Neural cell (in vitro differentiated cells): ENCODE results near the gene TBCK. TPM values are rescaled to one million over a fixed set of nuclear protein-coding genes. Genes with fewer than 3 reads are reported as not detected.

ENCODE experiments used
- H2AFZ ChIP-seq: fragments of 200-600, 300-800 bp; sonication (generic), shearing (Covaris generic); 2 replicates; pipeline ENCODE4 v1.6.0; 2014; ENCODE audit warnings: low read depth, mild to moderate bottlenecking, antibody characterized with exemption, low read length, moderate library complexity
- H3F3A ChIP-seq: fragments of 200-600 bp; shearing (Covaris generic); 2 replicates; pipeline ENCODE4 v1.6.1; 2016; ENCODE audit warnings: mild to moderate bottlenecking, moderate library complexity, mixed read lengths, antibody characterized with exemption, low read length; ENCODE audit not compliant: insufficient read depth, poor library complexity, severe bottlenecking
- H3K27ac ChIP-seq: fragments of 200-600, 300-800 bp; sonication (generic), shearing (Covaris generic); 2 replicates; pipeline ENCODE4 v1.5.1; 2014; ENCODE audit warnings: mild to moderate bottlenecking, low read length, moderate library complexity
- H3K27me3 ChIP-seq: fragments of 300-800, 200-600 bp; sonication (generic), shearing (Covaris generic); 2 replicates; pipeline ENCODE4 v1.6.0; 2014; ENCODE audit warnings: mild to moderate bottlenecking, low read depth, low read length, moderate library complexity; ENCODE audit not compliant: insufficient read depth
- H3K36me3 ChIP-seq: fragments of 300-800, 200-600 bp; sonication (generic), shearing (Covaris generic); 2 replicates; pipeline ENCODE4 v1.5.1; 2014; ENCODE audit warnings: mild to moderate bottlenecking, antibody characterized with exemption, low read length, moderate library complexity; ENCODE audit not compliant: insufficient read depth
- H3K4me2 ChIP-seq: fragments of 300-800, 200-600 bp; sonication (generic), shearing (Covaris generic); 2 replicates; pipeline ENCODE4 v1.6.0; 2014; ENCODE audit warnings: mild to moderate bottlenecking, low read length
- H3K4me3 ChIP-seq: fragments of 300-800, 200-600 bp; sonication (generic), shearing (Covaris generic); 2 replicates; pipeline ENCODE4 v1.5.1; 2014; ENCODE audit warnings: mild to moderate bottlenecking, low read length, moderate library complexity
- H3K79me2 ChIP-seq: fragments of 200-600 bp; shearing (Covaris generic); replicated peaks from 2 replicates; pipeline ENCODE4 v1.6.0; 2014; ENCODE audit warnings: mild to moderate bottlenecking, low read length, moderate library complexity; ENCODE audit not compliant: insufficient read depth
- H3K9ac ChIP-seq: fragments of 300-800, 200-600 bp; sonication (generic), shearing (Covaris generic); 2 replicates; pipeline ENCODE4 v1.6.1; 2016; ENCODE audit warnings: mild to moderate bottlenecking, low read length, mixed read lengths
- H3K9me2 ChIP-seq: fragments of 200-600 bp; shearing (Covaris generic); 2 replicates; pipeline ENCODE4 v1.6.1; 2016; ENCODE audit warnings: mild to moderate bottlenecking, low read length, mixed read lengths; ENCODE audit not compliant: insufficient read depth
- H3K9me3 ChIP-seq: fragments of 200-600, 300-800 bp; sonication (generic), shearing (Covaris generic); 2 replicates; pipeline ENCODE4 v1.6.1; 2016; ENCODE audit warnings: mild to moderate bottlenecking, mixed run types, low read length, moderate library complexity, mixed read lengths
- H4K20me1 ChIP-seq: fragments of 200-600 bp; shearing (Covaris generic); 2 replicates; pipeline ENCODE4 v1.6.1; 2016; ENCODE audit warnings: mild to moderate bottlenecking, mixed run types; ENCODE audit not compliant: insufficient read depth
- EP300 ChIP-seq: fragments of 450-650 bp; conservative IDR thresholded peaks from 2 replicates; pipeline ENCODE4 v1.6.1; 2014; ENCODE audit warnings: antibody characterized with exemption, mild to moderate bottlenecking, moderate library complexity; ENCODE audit not compliant: poor library complexity, severe bottlenecking
- EZH2 ChIP-seq: fragments of 200-600, 300-800 bp; shearing (Covaris generic), sonication (generic); IDR thresholded peaks from 2 replicates; pipeline ENCODE4 v1.6.1; 2014; ENCODE audit warnings: antibody characterized with exemption, low read length, borderline replicate concordance, mild to moderate bottlenecking; ENCODE audit not compliant: insufficient read depth, poor library complexity, severe bottlenecking
- MXI1 ChIP-seq: fragments of 450-650 bp; conservative IDR thresholded peaks from 2 replicates; pipeline ENCODE4 v1.6.1; 2014; ENCODE audit warnings: antibody characterized with exemption, mild to moderate bottlenecking; ENCODE audit not compliant: poor library complexity, severe bottlenecking
- POLR2AphosphoS5 ChIP-seq: IDR thresholded peaks from 2 replicates; pipeline ENCODE4 v1.6.1; 2012
- RAD21 ChIP-seq: fragments of 450-650 bp; conservative IDR thresholded peaks from 2 replicates; pipeline ENCODE4 v1.6.1; 2014; ENCODE audit warnings: antibody characterized with exemption, mild to moderate bottlenecking, moderate library complexity
- SMC3 ChIP-seq: fragments of 450-650 bp; conservative IDR thresholded peaks from 2 replicates; pipeline ENCODE4 v1.6.1; 2014; ENCODE audit warnings: antibody characterized with exemption, mild to moderate bottlenecking, moderate library complexity; ENCODE audit not compliant: poor library complexity
- TAF1 ChIP-seq: IDR thresholded peaks from 2 replicates; pipeline ENCODE4 v1.6.1; 2012; ENCODE audit warnings: low read depth
- polyA plus RNA-seq: library from polyadenylated mRNA; depleted of rRNA; stranded (reverse); fragments of >200 nt; gene quantifications from 2 replicates; pipeline ENCODE4 v1.2.3, GENCODE V29; 2014
- TF ChIP-seq, protein P1 (sequence below): IDR thresholded peaks from 2 replicates; pipeline ENCODE4 v1.6.1; 2012; ENCODE audit warnings: borderline replicate concordance
- TF ChIP-seq, protein P2 (sequence below): fragments of 450-650 bp; IDR thresholded peaks from 2 replicates; pipeline ENCODE4 v1.5.1; 2014; ENCODE audit warnings: antibody characterized with exemption, mild to moderate bottlenecking, moderate library complexity; ENCODE audit not compliant: poor library complexity, severe bottlenecking

TBCK gene
- polyA plus RNA-seq, 1 donor from 2014 or later: 55.0 TPM

DNA sequence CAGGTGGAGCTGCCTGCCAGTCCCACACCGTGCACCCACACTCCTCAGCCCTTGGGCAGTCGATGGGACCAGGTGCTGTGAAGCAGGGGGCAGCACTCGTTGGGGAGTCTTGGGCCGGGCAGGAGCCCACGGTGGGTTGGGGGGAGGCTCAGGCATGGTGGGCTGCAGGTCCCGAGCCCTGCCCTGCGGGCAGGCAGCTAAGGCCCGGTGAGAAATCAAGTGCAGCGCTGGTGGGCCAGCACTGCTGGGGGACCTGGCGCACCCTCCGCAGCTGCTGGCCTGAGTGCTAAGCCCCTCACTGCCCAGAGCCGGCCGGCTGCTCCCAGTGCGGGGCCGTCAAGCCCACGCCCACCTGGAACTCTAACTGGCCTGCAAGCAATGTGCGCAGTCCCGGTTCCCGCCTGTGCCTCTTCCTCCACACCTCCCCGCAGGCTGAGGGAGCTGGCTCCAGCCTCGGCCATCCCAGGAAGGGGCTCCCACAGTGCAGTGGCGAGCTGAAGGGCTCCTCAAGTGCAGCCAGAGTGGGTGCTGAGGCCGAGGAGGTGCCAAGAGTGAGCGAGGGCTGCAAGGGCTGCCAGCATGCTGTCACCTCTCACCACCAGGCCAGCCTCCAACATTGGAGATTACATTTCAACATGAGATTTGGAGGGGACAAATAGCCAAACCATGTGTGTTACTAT lies 223.5 kb downstream of the TBCK start:
- Histone ChIP-seq H3K79me2 (no peaks in the 10 kb centered on the region), H3K9me2 (no peaks in the 10 kb centered on the region), H3F3A (no peaks in the 10 kb centered on the region), H2AFZ (no peak overlapping the region), H3K27ac (no peak overlapping the region), H4K20me1 (no peaks in the 10 kb centered on the region), H3K9me3 (peaks cover 10% of the 10 kb centered on the region), H3K27me3 (no peaks in the 10 kb centered on the region), H3K36me3 (peaks cover 12% of the 10 kb centered on the region), H3K4me3 (no peak overlapping the region), H3K4me2 (no peak overlapping the region), H3K9ac (no peak overlapping the region)
- TF ChIP-seq EZH2 (no peak), RAD21 (no peak), TAF1 (no peak)

DNA sequence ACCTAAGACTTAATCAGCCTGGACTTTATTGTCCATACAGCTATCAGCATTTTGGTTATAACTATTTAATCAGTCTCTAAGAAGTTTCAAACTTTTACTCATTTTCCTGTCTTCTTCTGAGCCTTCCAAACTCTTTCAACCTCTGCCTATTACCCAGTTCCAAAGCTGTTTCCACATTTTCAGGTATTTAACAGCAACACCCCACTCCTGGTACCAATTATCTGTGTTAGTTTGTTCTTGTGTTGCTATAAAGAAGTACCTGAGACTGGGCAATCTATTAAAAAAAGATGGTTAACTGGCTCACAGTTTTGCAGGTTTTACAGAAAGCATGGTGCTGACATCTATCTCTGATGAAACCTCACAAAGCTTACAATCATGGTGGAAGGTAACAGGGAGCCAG lies 225.2 kb downstream of the TBCK start:
- no peaks in the 10 kb centered on the region for H3K79me2 ChIP-seq
- H3K27me3 ChIP-seq: no peaks in the 10 kb centered on the region
- H4K20me1 ChIP-seq: no peaks in the 10 kb centered on the region
- H3F3A ChIP-seq: no peaks in the 10 kb centered on the region
- H2AFZ ChIP-seq: no peak overlapping the region
- peaks cover 12% of the 10 kb centered on the region for H3K36me3 ChIP-seq
- no peak overlapping the region for H3K4me2 ChIP-seq
- no peak for TF ChIP-seq MXI1
- TF ChIP-seq RAD21: no peak
- TF ChIP-seq POLR2AphosphoS5: no peak
- TF ChIP-seq EZH2: no peak
- TF ChIP-seq SMC3: no peak
- no peak for TF ChIP-seq TAF1
- TF ChIP-seq EP300: no peak
- TF ChIP-seq, protein P1, sequence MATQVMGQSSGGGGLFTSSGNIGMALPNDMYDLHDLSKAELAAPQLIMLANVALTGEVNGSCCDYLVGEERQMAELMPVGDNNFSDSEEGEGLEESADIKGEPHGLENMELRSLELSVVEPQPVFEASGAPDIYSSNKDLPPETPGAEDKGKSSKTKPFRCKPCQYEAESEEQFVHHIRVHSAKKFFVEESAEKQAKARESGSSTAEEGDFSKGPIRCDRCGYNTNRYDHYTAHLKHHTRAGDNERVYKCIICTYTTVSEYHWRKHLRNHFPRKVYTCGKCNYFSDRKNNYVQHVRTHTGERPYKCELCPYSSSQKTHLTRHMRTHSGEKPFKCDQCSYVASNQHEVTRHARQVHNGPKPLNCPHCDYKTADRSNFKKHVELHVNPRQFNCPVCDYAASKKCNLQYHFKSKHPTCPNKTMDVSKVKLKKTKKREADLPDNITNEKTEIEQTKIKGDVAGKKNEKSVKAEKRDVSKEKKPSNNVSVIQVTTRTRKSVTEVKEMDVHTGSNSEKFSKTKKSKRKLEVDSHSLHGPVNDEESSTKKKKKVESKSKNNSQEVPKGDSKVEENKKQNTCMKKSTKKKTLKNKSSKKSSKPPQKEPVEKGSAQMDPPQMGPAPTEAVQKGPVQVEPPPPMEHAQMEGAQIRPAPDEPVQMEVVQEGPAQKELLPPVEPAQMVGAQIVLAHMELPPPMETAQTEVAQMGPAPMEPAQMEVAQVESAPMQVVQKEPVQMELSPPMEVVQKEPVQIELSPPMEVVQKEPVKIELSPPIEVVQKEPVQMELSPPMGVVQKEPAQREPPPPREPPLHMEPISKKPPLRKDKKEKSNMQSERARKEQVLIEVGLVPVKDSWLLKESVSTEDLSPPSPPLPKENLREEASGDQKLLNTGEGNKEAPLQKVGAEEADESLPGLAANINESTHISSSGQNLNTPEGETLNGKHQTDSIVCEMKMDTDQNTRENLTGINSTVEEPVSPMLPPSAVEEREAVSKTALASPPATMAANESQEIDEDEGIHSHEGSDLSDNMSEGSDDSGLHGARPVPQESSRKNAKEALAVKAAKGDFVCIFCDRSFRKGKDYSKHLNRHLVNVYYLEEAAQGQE: no peak
- TF ChIP-seq, protein P2, sequence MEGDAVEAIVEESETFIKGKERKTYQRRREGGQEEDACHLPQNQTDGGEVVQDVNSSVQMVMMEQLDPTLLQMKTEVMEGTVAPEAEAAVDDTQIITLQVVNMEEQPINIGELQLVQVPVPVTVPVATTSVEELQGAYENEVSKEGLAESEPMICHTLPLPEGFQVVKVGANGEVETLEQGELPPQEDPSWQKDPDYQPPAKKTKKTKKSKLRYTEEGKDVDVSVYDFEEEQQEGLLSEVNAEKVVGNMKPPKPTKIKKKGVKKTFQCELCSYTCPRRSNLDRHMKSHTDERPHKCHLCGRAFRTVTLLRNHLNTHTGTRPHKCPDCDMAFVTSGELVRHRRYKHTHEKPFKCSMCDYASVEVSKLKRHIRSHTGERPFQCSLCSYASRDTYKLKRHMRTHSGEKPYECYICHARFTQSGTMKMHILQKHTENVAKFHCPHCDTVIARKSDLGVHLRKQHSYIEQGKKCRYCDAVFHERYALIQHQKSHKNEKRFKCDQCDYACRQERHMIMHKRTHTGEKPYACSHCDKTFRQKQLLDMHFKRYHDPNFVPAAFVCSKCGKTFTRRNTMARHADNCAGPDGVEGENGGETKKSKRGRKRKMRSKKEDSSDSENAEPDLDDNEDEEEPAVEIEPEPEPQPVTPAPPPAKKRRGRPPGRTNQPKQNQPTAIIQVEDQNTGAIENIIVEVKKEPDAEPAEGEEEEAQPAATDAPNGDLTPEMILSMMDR: no peak
- H3K9me3 ChIP-seq: peaks cover 10% of the 10 kb centered on the region
- H3K9ac ChIP-seq: no peak overlapping the region
- no peaks in the 10 kb centered on the region for H3K9me2 ChIP-seq
- no peak overlapping the region for H3K27ac ChIP-seq
- no peak overlapping the region for H3K4me3 ChIP-seq
